Measurements from ENCODE around the gene RHOT1.

The RHOT1 gene

GRCh38 chr17:32259586-32259985 is 117.3 kb downstream of the RHOT1 start:
- no peak for TF ChIP-seq EP300 (IDR thresholded peaks at IDR 0.05; ENCODE audit: borderline replicate concordance)
- no peak for TF ChIP-seq NFIC (IDR thresholded peaks at IDR 0.05)
- TF ChIP-seq TEAD4 (IDR thresholded peaks at IDR 0.05): no peak
- TF ChIP-seq TCF12 (IDR thresholded peaks at IDR 0.05; ENCODE audit: low read depth): no peak

GRCh38 chr17:32261417-32261736 is 119.1 kb downstream of the RHOT1 start:
- TF ChIP-seq ZBTB7A (IDR thresholded peaks at IDR 0.05; ENCODE audit: low read depth) (no peak), CREB1 (IDR thresholded peaks at IDR 0.05; ENCODE audit: low read depth) (no peak), TCF12 (IDR thresholded peaks at IDR 0.05; ENCODE audit: low read depth) (no peak), EGR1 (IDR thresholded peaks at IDR 0.05) (no peak), TEAD4 (IDR thresholded peaks at IDR 0.05) (no peak), TAF1 (IDR thresholded peaks at IDR 0.05; ENCODE audit: low read depth) (no peak), REST (IDR thresholded peaks at IDR 0.05; ENCODE audit: low read depth) (no peak)

- TF ChIP-seq REST (IDR thresholded peaks at IDR 0.05; ENCODE audit: low read depth) (peak; percentile 42; the same call in 1 of the 2 replicates), RAD21 (IDR thresholded peaks at IDR 0.05; ENCODE audit: low read depth) (no peak)
These were observed 119.7 kb downstream of the RHOT1 start for GRCh38 chr17:32261936-32262510.

GRCh38 chr17:32264140-32264799 is 122.0 kb downstream of the RHOT1 start:
- TF ChIP-seq EGR1 (IDR thresholded peaks at IDR 0.05): no peak
- TF ChIP-seq TAF1 (IDR thresholded peaks at IDR 0.05; ENCODE audit: low read depth): no peak
- no peak for TF ChIP-seq FOXM1 (IDR thresholded peaks at IDR 0.05; ENCODE audit: borderline replicate concordance, low read depth)
- no peak for TF ChIP-seq USF1 (IDR thresholded peaks at IDR 0.05)
- no peak for TF ChIP-seq TCF12 (IDR thresholded peaks at IDR 0.05; ENCODE audit: low read depth)
- no peak for TF ChIP-seq TEAD4 (IDR thresholded peaks at IDR 0.05)
- no peak for TF ChIP-seq CREB1 (IDR thresholded peaks at IDR 0.05; ENCODE audit: low read depth)
- no peak for TF ChIP-seq MAX (IDR thresholded peaks at IDR 0.05)
- no peak for TF ChIP-seq REST (IDR thresholded peaks at IDR 0.05; ENCODE audit: low read depth)
- no peak for TF ChIP-seq YY1 (IDR thresholded peaks at IDR 0.05; ENCODE audit: low read depth)
- no peak for TF ChIP-seq CEBPB (IDR thresholded peaks at IDR 0.05)
- no peak for TF ChIP-seq RAD21 (IDR thresholded peaks at IDR 0.05; ENCODE audit: low read depth)
- no peak for TF ChIP-seq EP300 (IDR thresholded peaks at IDR 0.05; ENCODE audit: borderline replicate concordance)
- no peak for TF ChIP-seq ZBTB7A (IDR thresholded peaks at IDR 0.05; ENCODE audit: low read depth)
- TF ChIP-seq NFIC (IDR thresholded peaks at IDR 0.05): no peak

- TF ChIP-seq ZBTB7A (IDR thresholded peaks at IDR 0.05; ENCODE audit: low read depth): no peak
- no peak for TF ChIP-seq CEBPB (IDR thresholded peaks at IDR 0.05)
- TF ChIP-seq EP300 (IDR thresholded peaks at IDR 0.05; ENCODE audit: borderline replicate concordance): no peak
- no peak for TF ChIP-seq NFIC (IDR thresholded peaks at IDR 0.05)
- no peak for TF ChIP-seq YY1 (IDR thresholded peaks at IDR 0.05; ENCODE audit: low read depth)
- TF ChIP-seq RAD21 (IDR thresholded peaks at IDR 0.05; ENCODE audit: low read depth): no peak
- TF ChIP-seq MAX (IDR thresholded peaks at IDR 0.05): no peak
- TF ChIP-seq TCF12 (IDR thresholded peaks at IDR 0.05; ENCODE audit: low read depth): no peak
- no peak for TF ChIP-seq TEAD4 (IDR thresholded peaks at IDR 0.05)
- TF ChIP-seq USF1 (IDR thresholded peaks at IDR 0.05): no peak
- TF ChIP-seq FOXM1 (IDR thresholded peaks at IDR 0.05; ENCODE audit: borderline replicate concordance, low read depth): no peak
- TF ChIP-seq REST (IDR thresholded peaks at IDR 0.05; ENCODE audit: low read depth): no peak
- TF ChIP-seq CREB1 (IDR thresholded peaks at IDR 0.05; ENCODE audit: low read depth): no peak
- no peak for TF ChIP-seq EGR1 (IDR thresholded peaks at IDR 0.05)
- TF ChIP-seq TAF1 (IDR thresholded peaks at IDR 0.05; ENCODE audit: low read depth): no peak
These were observed 122.5 kb downstream of the RHOT1 start for GRCh38 chr17:32264823-32265191.

All from Ishikawa (cell line).